Progenitor cell of endocrine pancreas (in vitro differentiated cells): Measurements from ENCODE around the gene SARM1. TPM values are rescaled to one million over a fixed set of nuclear protein-coding genes. Genes with fewer than 3 reads are reported as not detected.
"Not testable (repeated sequence)": the region's sequence is repeated elsewhere in the genome, so short reads cannot be mapped to it uniquely, and the experiment has no call there.

ENCODE experiments used
- DNase-seq: peaks from one replicate; pipeline ENCODE4 v3.0.0; 2021; ENCODE audit warnings: low spot score; ENCODE audit not compliant: unreplicated experiment
- H3K27ac Mint-ChIP-seq: 2 replicates; pipeline ENCODE4 v1.8.0; 2021; ENCODE audit warnings: mild to moderate bottlenecking, moderate library complexity, mixed read lengths
- H3K27me3 Mint-ChIP-seq: 2 replicates; pipeline ENCODE4 v1.8.0; 2021; ENCODE audit warnings: mixed read lengths
- H3K36me3 Mint-ChIP-seq: 2 replicates; pipeline ENCODE4 v1.8.0; 2022; ENCODE audit warnings: mixed read lengths; ENCODE audit not compliant: insufficient read depth
- H3K4me1 Mint-ChIP-seq: 2 replicates; pipeline ENCODE4 v1.8.0; 2021; ENCODE audit warnings: low read depth, mixed read lengths
- H3K4me3 Mint-ChIP-seq: 2 replicates; pipeline ENCODE4 v1.8.0; 2021; ENCODE audit warnings: low read depth, mild to moderate bottlenecking, moderate library complexity, mixed read lengths
- H3K9me3 Mint-ChIP-seq: 2 replicates; pipeline ENCODE4 v1.8.0; 2021; ENCODE audit warnings: low read depth, mixed read lengths
- total RNA-seq: library from RNA; stranded (reverse); gene quantifications from 2 replicates; pipeline ENCODE4 v1.2.1, GENCODE V29; 2021
- TF ChIP-seq, protein P1 (sequence below): fragments of 200-600 bp; sonication (generic); IDR thresholded peaks from one replicate; pipeline ENCODE4 v1.5.0; 2021; ENCODE audit warnings: antibody characterized with exemption, mild to moderate bottlenecking; ENCODE audit not compliant: unreplicated experiment

The SARM1 gene
- total RNA-seq, 1 donor from 2014 or later = 20.0 TPM

DNA sequence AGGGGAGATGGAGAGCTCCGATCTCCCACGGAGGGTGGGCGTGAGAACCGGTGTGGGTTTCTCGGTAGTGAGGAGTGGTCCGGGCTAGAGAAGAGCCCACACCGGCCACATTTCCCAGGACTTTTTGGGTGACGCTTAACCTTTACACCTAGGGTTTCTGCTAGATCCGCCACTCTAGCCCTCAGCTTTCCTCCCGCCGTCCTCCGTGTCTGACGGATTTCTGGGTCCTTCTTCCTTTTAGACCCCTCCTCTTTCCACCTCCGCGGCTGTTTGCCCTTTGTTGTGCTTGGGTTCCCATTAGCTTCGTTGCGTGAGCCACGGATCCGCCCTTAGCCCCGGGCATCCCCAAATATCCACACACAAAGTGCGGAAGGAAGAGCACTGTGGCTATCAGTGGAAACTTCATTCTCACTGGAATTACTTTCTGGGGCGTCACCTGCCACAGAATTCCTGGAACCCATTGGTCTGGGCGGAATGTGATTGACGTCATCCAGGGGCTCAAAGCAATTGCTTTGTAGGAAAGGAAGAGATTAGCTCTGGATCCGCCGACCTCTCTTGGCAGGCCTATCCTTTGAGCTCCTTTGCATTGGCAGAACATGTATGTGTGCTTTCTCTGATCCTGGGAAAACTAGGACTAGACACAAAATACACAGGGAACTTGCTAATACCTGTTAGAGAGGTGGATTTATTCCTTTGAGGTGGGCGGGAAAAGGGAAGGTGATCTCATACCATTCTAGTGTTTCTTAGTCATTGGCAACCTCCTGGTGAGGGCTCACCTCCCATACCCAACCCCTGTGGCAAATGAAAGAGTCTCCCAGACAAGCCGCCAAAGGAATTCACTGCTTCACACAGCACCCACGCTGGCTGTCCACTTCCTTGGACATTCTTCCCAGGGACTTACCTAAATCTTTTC lies 35.3 kb upstream of the SARM1 start:
- H3K9me3 Mint-ChIP-seq = no peaks in the 10 kb centered on the region
- peak; percentile 37 for DNase-seq
- H3K36me3 Mint-ChIP-seq = no peaks in the 10 kb centered on the region
- H3K4me3 Mint-ChIP-seq = peak overlapping the region; percentile 95
- peaks cover 24% of the 10 kb centered on the region for H3K4me1 Mint-ChIP-seq
- TF ChIP-seq, protein P1, sequence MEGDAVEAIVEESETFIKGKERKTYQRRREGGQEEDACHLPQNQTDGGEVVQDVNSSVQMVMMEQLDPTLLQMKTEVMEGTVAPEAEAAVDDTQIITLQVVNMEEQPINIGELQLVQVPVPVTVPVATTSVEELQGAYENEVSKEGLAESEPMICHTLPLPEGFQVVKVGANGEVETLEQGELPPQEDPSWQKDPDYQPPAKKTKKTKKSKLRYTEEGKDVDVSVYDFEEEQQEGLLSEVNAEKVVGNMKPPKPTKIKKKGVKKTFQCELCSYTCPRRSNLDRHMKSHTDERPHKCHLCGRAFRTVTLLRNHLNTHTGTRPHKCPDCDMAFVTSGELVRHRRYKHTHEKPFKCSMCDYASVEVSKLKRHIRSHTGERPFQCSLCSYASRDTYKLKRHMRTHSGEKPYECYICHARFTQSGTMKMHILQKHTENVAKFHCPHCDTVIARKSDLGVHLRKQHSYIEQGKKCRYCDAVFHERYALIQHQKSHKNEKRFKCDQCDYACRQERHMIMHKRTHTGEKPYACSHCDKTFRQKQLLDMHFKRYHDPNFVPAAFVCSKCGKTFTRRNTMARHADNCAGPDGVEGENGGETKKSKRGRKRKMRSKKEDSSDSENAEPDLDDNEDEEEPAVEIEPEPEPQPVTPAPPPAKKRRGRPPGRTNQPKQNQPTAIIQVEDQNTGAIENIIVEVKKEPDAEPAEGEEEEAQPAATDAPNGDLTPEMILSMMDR = no peak
- H3K27ac Mint-ChIP-seq = peak overlapping the region; percentile 100
- no peaks in the 10 kb centered on the region for H3K27me3 Mint-ChIP-seq

DNA sequence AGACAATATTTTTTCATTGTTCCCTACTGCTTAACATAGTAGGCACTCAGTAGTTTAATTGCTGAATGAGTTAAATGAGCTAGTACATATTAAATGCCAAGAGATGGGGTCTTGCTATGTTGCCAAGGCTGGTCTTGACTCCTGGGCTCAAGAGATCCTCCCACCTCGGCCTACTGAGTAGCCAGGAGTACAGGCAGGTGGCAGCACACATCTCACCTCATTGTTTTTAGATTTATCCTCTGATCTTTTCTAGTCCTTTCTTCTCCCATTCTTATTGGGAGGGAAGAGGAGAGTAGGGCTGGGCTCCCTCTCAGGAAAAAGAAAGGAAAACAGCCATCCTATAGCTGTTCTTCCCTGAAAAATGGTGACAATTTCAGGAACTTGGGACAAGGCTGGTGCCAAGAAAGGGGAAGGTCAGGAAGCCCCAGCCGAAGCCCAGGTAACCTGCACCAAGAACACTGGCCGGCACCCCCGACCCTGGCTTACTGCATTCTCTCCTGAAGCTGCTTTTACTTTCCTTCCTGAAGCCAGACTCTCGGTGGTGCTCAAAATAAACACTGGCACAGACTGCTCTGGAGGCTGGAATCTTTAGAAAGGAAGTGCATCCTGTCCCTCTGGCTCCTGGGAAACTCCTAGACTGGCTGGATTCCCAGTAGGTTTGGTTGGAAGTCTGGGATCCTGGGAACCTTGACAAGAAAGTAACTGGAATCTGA lies 33.3 kb upstream of the SARM1 start:
- Mint-ChIP-seq H3K4me1 (peaks cover 24% of the 10 kb centered on the region), H3K4me3 (no peak overlapping the region), H3K27ac (peak overlapping the region; percentile 15), H3K9me3 (no peaks in the 10 kb centered on the region), H3K36me3 (peaks cover 3% of the 10 kb centered on the region), H3K27me3 (no peaks in the 10 kb centered on the region)
- TF ChIP-seq, protein P1 = no peak
- DNase-seq = no peak

DNA sequence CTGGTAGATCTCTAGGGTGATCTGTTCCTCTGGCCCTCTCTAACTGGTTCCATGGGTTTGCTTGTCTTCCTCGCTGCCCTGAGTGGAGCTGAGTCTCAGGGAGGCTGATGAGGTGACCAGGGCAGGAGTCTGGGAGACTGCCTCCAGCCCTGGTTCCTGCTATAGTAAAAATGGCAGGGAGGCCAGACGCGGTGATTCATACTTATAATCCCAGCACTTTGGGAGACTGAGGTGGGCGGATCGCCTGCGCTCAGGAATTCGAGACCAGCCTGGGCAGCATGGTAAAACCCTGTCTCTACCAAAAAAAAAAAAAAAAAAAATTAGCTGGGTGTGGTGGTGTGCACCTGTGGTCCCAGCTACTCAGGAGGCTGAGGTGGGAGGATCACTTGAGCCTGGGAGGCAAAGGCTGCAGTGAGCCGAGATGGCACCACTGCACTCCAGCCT lies 32.7 kb upstream of the SARM1 start:
- not testable (repeated sequence) for H3K36me3 Mint-ChIP-seq, H3K9me3 Mint-ChIP-seq, DNase-seq, H3K27ac Mint-ChIP-seq, H3K4me3 Mint-ChIP-seq, H3K27me3 Mint-ChIP-seq
- peaks cover 23% of the 10 kb centered on the region for H3K4me1 Mint-ChIP-seq

DNA sequence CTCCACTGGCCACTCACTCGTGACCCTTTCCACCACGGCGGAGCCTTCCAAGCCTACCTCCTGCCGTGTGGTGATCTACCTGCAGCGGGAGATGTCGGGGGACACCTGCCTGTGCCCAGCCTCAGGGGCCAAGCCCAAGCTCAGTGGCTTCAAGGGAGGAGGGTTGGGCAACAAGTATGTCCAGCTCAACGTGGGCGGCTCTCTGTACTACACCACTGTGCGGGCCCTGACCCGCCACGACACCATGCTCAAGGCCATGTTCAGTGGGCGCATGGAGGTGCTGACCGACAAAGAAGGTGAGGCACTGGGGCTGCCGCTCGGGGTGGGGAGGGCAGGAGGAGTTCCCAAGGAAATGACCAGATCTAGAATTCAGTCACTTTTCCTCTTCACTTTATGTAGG lies 32.1 kb upstream of the SARM1 start:
- peaks cover 17% of the 10 kb centered on the region for H3K4me1 Mint-ChIP-seq

DNA sequence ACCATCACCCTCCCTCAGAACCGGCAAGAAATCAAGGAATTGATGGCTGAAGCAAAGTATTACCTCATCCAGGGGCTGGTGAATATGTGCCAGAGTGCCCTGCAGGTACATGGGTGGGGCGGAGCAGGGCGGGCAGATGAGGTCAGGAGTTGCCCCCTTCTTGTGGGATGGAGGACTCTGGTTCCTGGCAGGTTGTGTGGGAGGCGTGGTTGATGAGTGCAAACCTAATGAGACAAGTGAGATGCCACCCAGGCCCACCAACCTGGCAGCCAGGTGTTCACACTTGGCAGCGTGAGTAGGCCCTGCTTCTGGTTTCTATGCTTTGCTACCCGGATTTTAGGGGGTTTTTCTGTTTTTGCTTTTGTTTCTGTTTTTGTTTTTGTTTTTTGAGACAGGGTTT lies 31.1 kb upstream of the SARM1 start:
- no peak for DNase-seq
- H3K27me3 Mint-ChIP-seq = no peaks in the 10 kb centered on the region
- peaks cover 10% of the 10 kb centered on the region for H3K4me1 Mint-ChIP-seq
- H3K36me3 Mint-ChIP-seq = peaks cover 3% of the 10 kb centered on the region
- H3K27ac Mint-ChIP-seq = no peak overlapping the region
- TF ChIP-seq, protein P1 = no peak
- no peaks in the 10 kb centered on the region for H3K9me3 Mint-ChIP-seq
- no peak overlapping the region for H3K4me3 Mint-ChIP-seq

More for the DNA sequence above, 32.1 kb upstream of the SARM1 start:
- Mint-ChIP-seq H3K36me3 (peaks cover 3% of the 10 kb centered on the region), H3K9me3 (no peaks in the 10 kb centered on the region), H3K27ac (no peak overlapping the region), H3K27me3 (no peaks in the 10 kb centered on the region), H3K4me3 (no peak overlapping the region)
- TF ChIP-seq, protein P1 = no peak
- DNase-seq = no peak
